Fibroblast of lung (primary cell): ENCODE measurements around the gene LATS2. TPM values are rescaled to one million over a fixed set of nuclear protein-coding genes. Genes with fewer than 3 reads are reported as not detected.
A peak's percentile ranks its signal among the peaks of the same experiment; 100 is the strongest.

Experiments
- DNase-seq, 2 donors: peaks; one replicate each; pipeline versions ENCODE4 v3.0.0 to v3.0.0-alpha.2; 2010; ENCODE audit warnings: low read depth in 2 of 2
- H2AFZ ChIP-seq: 2 replicates; pipeline ENCODE4 v1.5.1; 2012; ENCODE audit warnings: low read length, control low read depth, inconsistent platforms
- H3K27ac ChIP-seq: 2 replicates; pipeline ENCODE4 v1.5.1; 2011; ENCODE audit warnings: low read length, control low read depth; ENCODE audit not compliant: insufficient read depth
- H3K27me3 ChIP-seq: 2 replicates; pipeline ENCODE4 v1.5.1; 2011; ENCODE audit warnings: mild to moderate bottlenecking, low read length; ENCODE audit not compliant: control insufficient read depth, insufficient read depth
- H3K36me3 ChIP-seq: 2 replicates; pipeline ENCODE4 v1.5.1; 2011; ENCODE audit warnings: low read length; ENCODE audit not compliant: control insufficient read depth, insufficient read depth
- H3K4me1 ChIP-seq: 2 replicates; pipeline ENCODE4 v1.5.1; 2011; ENCODE audit warnings: low read length; ENCODE audit not compliant: control insufficient read depth, insufficient read depth; ENCODE audit errors: extremely low read depth
- H3K4me2 ChIP-seq: 2 replicates; pipeline ENCODE4 v1.5.1; 2011; ENCODE audit warnings: low read length, control low read depth; ENCODE audit not compliant: insufficient read depth; ENCODE audit errors: extremely low read depth
- H3K4me3 ChIP-seq, 4 experiments: fragments of 200-600 bp in 1 of 4; sonication (generic) in 1 of 4; replicated peaks in 1 of 4; 2 replicates each; pipeline ENCODE4 v1.5.1; 2011 to 2016; ENCODE audit warnings: low read length in 4 of 4, low read depth in 3 of 4, mild to moderate bottlenecking in 3 of 4, control low read depth in 2 of 4, inconsistent platforms in 1 of 4, mixed read lengths in 1 of 4; ENCODE audit not compliant: insufficient read depth in 1 of 4; ENCODE audit errors: control extremely low read depth in 1 of 4
- H3K79me2 ChIP-seq: 2 replicates; pipeline ENCODE4 v1.5.1; 2012; ENCODE audit warnings: mild to moderate bottlenecking, low read length, inconsistent platforms; ENCODE audit not compliant: control insufficient read depth, insufficient read depth
- H3K9ac ChIP-seq: 2 replicates; pipeline ENCODE4 v1.5.1; 2011; ENCODE audit warnings: mild to moderate bottlenecking, low read length, control low read depth; ENCODE audit not compliant: insufficient read depth
- H3K9me3 ChIP-seq: 2 replicates; pipeline ENCODE4 v1.5.1; 2012; ENCODE audit warnings: low read depth, low read length; ENCODE audit not compliant: control insufficient read depth, insufficient read depth
- H4K20me1 ChIP-seq: 2 replicates; pipeline ENCODE4 v1.5.1; 2011; ENCODE audit warnings: low read length; ENCODE audit not compliant: control insufficient read depth, insufficient read depth; ENCODE audit errors: extremely low read depth
- CTCF ChIP-seq, 2 donors: IDR thresholded peaks in 1 of 2; conservative IDR thresholded peaks in 1 of 2; 1 replicate in 1 of 2; 2 replicates in 1 of 2; pipeline ENCODE4 v1.5.1; 2011 to 2012; ENCODE audit warnings: low read length in 2 of 2, control low read depth in 1 of 2, inconsistent platforms in 1 of 2, low read depth in 1 of 2, mild to moderate bottlenecking in 1 of 2
- EZH2 ChIP-seq: IDR thresholded peaks from 2 replicates; pipeline ENCODE4 v1.5.1; 2012; ENCODE audit warnings: low read length, control low read depth, mild to moderate bottlenecking; ENCODE audit errors: missing control alignments
- polyA plus RNA-seq, 2 donors: library from polyadenylated mRNA; depleted of rRNA in 1 of 2; stranded (reverse) in 1 of 2; unstranded in 1 of 2; fragments of >200 nt; gene quantifications; 2 replicates each; pipeline ENCODE4 v1.2.1, GENCODE V29; 2011 to 2012; ENCODE audit warnings: missing spikeins in 1 of 2
- total RNA-seq: library from RNA; depleted of rRNA; stranded (reverse); fragments of >200 nt; gene quantifications from 2 replicates; pipeline ENCODE4 v1.2.1, GENCODE V29; 2014

The LATS2 gene
- total and polyA plus RNA-seq, 2 donors (not counting 1 experiment from before 2014, with no cell fraction given), result 16.2 to 32.0 TPM

GRCh38 chr13:20988033-20988908 is 73.1 kb downstream of the LATS2 start:
- Histone ChIP-seq H3K27ac (no peak overlapping the region), H3K9ac (no peak overlapping the region), H3K79me2 (peaks cover 42% of the 10 kb centered on the region), H4K20me1 (peaks cover 2% of the 10 kb centered on the region), H2AFZ (no peak overlapping the region), H3K9me3 (no peaks in the 10 kb centered on the region), H3K27me3 (no peaks in the 10 kb centered on the region), H3K36me3 (peaks cover 27% of the 10 kb centered on the region), H3K4me2 (no peak overlapping the region), H3K4me3 (no peak overlapping the region), H3K4me1 (peaks cover 2% of the 10 kb centered on the region)
- TF ChIP-seq EZH2 (no peak), CTCF (conservative IDR thresholded peaks at IDR 0.05 in 1 of 2, IDR thresholded peaks at IDR 0.05 in 1 of 2; ENCODE audit: low read depth in 1 of 2, low read length in 2 of 2) (no peak)
- no peak for DNase-seq

DNA sequence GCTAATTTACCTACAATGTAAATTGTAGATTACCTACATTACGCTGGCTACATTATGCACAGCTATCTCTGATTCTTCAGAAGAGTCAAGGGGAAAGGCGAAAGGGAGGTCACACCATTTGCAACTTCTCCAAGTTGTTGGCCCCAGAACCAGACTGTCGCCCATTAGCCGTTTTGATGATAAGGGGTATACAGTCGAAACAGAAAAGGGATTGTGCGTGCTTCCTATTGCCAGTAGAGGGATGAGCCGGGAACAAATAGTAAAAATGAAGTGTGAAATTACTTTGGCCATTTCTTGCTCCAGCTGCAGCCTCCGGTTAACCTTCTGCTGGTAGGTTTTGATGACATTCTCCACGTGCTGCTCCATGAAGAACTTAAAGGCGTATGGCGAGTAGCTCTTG is 73.8 kb downstream of the LATS2 start:
- H3K79me2 ChIP-seq, result peaks cover 39% of the 10 kb centered on the region
- peak in 1 of 2 donors; percentile 13 for TF ChIP-seq CTCF (conservative IDR thresholded peaks at IDR 0.05 in 1 of 2, IDR thresholded peaks at IDR 0.05 in 1 of 2; ENCODE audit: low read depth in 1 of 2, low read length in 2 of 2)
- TF ChIP-seq EZH2, result no peak
- no peak overlapping the region for H3K27ac ChIP-seq
- H3K27me3 ChIP-seq, result no peaks in the 10 kb centered on the region
- no peak for DNase-seq
- peaks cover 2% of the 10 kb centered on the region for H3K4me1 ChIP-seq
- H3K36me3 ChIP-seq, result peaks cover 28% of the 10 kb centered on the region
- no peaks in the 10 kb centered on the region for H3K9me3 ChIP-seq
- no peak overlapping the region for H3K4me3 ChIP-seq
- no peak overlapping the region for H2AFZ ChIP-seq
- H4K20me1 ChIP-seq, result no peaks in the 10 kb centered on the region
- H3K9ac ChIP-seq, result no peak overlapping the region
- H3K4me2 ChIP-seq, result no peak overlapping the region

- H3K4me2 ChIP-seq, result no peak overlapping the region
- TF ChIP-seq EZH2 (no peak), CTCF (conservative IDR thresholded peaks at IDR 0.05 in 1 of 2, IDR thresholded peaks at IDR 0.05 in 1 of 2; ENCODE audit: low read depth in 1 of 2, low read length in 2 of 2) (no peak)
- no peaks in the 10 kb centered on the region for H3K9me3 ChIP-seq
- peaks cover under 1% of the 10 kb centered on the region for H3K4me1 ChIP-seq
- no peaks in the 10 kb centered on the region for H3K27me3 ChIP-seq
- H3K27ac ChIP-seq, result no peak overlapping the region
- no peaks in the 10 kb centered on the region for H4K20me1 ChIP-seq
- H2AFZ ChIP-seq, result no peak overlapping the region
- DNase-seq, result no peak
- H3K79me2 ChIP-seq, result peaks cover 21% of the 10 kb centered on the region
- H3K4me3 ChIP-seq, result no peak overlapping the region
- H3K36me3 ChIP-seq, result peaks cover 28% of the 10 kb centered on the region
- H3K9ac ChIP-seq, result no peak overlapping the region
Observed at GRCh38 chr13:20984879-20985278, 76.5 kb downstream of the LATS2 start.
